HG03565 (cell line): ENCODE measurements around the gene MAP1LC3A.

Source experiments
- ATAC-seq: cut with Tn5 transposase; IDR thresholded peaks from one replicate; pipeline ENCODE4 v1.9.1; 2021; ENCODE audit warnings: mild to moderate bottlenecking, moderate library complexity; ENCODE audit not compliant: unreplicated experiment

MAP1LC3A gene

GRCh38 chr20:34547844-34548613 is 10.5 kb upstream of the MAP1LC3A start:
- ATAC-seq = no peak

DNA sequence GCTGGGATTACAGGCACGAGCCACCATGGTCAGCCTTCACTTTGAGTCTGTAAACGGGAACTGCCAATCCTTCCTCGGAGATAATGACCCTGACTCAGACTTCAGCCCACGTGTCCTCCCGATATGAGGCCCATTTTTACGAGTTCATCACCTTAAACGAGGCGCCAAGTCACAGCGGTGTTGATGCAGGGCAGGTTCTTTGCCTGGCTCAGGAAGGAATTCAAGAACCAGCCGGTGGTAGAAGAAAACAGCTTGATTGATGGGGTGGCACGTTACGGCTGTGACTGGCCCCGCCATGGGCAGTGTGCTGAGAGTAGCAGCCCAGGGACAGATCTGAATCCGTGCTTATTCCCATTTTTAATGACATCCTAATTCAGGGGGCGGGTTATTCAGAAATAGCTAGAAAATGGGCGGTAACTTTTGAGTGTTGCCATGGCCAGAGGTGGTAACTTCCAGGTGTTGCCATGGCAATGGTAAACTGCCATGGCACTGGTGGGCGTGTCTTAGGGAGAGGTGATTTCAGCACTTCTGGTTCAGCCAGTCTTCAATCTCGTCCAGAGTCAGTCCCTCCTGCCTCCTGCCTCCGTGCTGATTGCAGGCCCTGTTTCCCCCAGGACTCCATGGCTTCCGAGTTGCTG is 9.1 kb upstream of the MAP1LC3A start:
- no peak for ATAC-seq

DNA sequence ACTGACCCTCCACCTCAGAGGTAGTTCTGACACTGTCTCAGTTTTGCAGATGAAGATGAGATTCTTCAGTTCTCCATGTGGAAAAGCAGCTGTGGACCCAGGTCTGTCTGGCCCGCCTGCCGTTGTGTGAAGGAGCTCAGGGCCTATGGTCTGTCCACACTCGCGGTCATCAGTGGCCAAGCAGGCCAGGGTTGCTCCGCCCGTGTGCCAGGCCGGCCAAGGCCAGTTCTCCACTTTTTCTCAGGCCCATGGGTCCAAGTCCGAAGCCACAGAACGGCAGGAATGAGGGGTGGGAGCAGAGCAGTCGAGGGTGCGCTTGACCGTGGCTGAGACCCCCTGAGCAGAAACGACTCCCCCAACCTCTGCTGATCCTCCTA is 8.6 kb upstream of the MAP1LC3A start:
- no peak for ATAC-seq

GRCh38 chr20:34552569-34552968 is 5.9 kb upstream of the MAP1LC3A start:
- no peak for ATAC-seq

- no peak for ATAC-seq
Observed at GRCh38 chr20:34553366-34553867, 5.1 kb upstream of the MAP1LC3A start.

DNA sequence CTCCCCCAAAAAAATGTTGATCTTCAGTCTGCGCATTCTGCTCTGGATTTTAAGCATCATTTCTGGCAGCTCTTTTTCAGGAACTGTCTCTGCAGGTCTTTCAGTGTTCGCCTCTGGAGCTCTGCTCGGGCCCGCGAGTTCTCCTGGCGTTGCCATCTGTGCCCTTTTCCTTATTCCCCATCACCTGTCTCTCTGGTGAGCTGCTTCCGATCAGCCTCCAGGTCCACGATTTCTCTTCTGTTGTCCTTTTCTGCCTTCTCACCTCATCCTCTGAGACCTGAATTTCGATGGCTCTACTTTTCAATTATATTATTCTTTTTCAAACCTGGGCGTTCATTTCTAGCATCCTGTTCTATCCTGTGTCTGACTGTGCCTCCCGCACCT is 590 bp upstream of the MAP1LC3A start:
- ATAC-seq = no peak

GRCh38 chr20:34559311-34560140 is 1.0 kb downstream of the MAP1LC3A start:
- ATAC-seq = no peak

GRCh38 chr20:34560141-34560523 is 1.6 kb downstream of the MAP1LC3A start:
- ATAC-seq = no peak

DNA sequence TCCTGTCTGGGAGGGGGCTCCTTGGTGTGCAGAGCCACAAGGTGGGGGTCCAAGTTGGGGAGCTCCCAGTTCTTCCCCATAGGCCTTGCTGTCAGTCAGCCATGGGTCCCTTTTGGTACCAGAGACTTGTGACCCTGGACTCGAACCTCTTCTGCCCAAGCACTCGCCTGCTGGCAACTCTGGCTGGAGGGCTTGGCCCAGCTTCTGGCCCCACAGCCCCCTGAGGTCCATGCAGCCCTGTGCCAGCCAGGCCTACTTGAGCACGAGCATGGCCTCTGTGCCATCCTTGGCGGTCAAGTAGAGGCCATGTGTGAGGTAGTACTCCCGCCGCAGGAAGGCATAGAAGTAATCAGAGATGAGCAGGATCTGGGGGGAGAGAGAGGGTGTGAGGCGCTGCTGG is 2.1 kb downstream of the MAP1LC3A start:
- no peak for ATAC-seq

GRCh38 chr20:34561661-34562060 is 3.1 kb downstream of the MAP1LC3A start:
- ATAC-seq = no peak

DNA sequence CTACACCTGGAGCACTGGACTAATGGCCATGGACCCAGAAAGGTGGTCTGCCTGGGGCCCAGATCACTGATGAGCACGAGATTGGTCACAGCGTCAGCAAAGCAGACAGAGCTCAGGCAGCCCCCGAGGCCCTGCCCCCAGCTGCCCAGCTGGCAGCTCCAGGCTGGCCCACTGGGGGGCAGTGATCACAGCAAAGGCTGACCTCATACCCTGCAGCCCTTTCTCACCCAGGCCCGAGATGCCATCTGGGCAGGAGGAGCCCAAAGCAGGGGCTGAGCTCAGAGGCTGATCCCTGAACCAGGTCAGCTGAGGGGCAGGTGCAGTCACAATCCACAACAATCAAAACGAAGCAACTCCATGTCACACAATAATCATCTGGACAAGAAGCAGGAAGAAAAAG is 4.1 kb downstream of the MAP1LC3A start:
- no peak for ATAC-seq

GRCh38 chr20:34564833-34565232 is 6.3 kb downstream of the MAP1LC3A start:
- ATAC-seq = no peak

GRCh38 chr20:34566978-34567891 is 8.7 kb downstream of the MAP1LC3A start:
- no peak for ATAC-seq

DNA sequence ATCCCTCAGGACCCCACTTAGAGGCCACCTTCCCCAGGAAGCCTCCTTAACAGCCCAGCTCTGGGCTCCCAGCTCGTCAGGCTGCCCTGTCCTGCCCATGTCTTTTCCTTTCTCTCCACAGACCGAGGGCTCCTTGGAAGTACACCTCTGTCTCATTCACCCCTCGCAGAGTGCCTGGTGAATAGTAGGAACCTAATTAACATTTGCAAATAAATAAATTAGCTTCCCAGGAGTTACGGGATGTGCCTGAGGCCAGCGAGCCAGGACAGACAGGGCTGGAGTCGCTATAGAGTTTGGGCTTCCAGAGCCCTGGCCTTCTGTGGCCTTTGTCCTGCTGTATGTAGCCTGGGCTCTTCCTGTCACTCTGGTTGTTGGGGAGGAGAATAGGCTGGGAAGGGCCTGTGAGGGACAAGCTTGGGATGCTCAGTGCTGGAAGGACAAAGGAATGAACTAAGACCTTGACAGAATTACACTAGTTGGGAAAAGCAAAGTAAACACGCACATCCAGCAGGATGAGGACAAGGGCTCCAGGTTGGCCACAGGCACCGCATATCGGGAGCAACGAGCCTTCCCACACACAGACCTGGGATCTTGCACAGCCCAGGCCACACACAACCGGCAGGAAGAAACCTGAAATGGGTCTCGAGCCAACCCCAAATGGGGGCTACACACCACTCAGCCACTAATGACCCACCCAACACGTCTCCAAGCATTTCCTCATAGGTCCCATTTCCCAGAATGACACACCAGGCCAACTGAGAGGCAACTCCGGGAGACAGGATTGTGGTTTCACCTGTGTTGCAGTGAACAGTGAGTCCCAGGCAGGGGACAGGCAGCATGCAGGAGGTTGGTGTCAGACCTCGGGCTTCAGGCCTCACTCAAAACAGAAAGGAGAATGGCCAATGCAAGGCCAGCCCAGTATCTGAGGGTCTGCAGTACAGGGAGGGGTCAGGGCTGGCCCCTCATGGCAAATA is 9.7 kb downstream of the MAP1LC3A start:
- no peak for ATAC-seq

GRCh38 chr20:34569598-34569997 is 11.1 kb downstream of the MAP1LC3A start:
- no peak for ATAC-seq

GRCh38 chr20:34570859-34571306 is 12.4 kb downstream of the MAP1LC3A start:
- ATAC-seq = no peak

GRCh38 chr20:34571753-34572152 is 13.2 kb downstream of the MAP1LC3A start:
- ATAC-seq = no peak

- no peak for ATAC-seq
Observed at GRCh38 chr20:34573541-34574300, 15.2 kb downstream of the MAP1LC3A start.

- ATAC-seq = no peak
Observed at GRCh38 chr20:34574426-34574825, 15.9 kb downstream of the MAP1LC3A start.
